ENCODE data around the gene ERC2. TPM values are rescaled to one million over a fixed set of nuclear protein-coding genes. Genes with fewer than 3 reads are reported as not detected.

The ERC2 gene
- total RNA-seq, 1 donor = 0.43 TPM

DNA sequence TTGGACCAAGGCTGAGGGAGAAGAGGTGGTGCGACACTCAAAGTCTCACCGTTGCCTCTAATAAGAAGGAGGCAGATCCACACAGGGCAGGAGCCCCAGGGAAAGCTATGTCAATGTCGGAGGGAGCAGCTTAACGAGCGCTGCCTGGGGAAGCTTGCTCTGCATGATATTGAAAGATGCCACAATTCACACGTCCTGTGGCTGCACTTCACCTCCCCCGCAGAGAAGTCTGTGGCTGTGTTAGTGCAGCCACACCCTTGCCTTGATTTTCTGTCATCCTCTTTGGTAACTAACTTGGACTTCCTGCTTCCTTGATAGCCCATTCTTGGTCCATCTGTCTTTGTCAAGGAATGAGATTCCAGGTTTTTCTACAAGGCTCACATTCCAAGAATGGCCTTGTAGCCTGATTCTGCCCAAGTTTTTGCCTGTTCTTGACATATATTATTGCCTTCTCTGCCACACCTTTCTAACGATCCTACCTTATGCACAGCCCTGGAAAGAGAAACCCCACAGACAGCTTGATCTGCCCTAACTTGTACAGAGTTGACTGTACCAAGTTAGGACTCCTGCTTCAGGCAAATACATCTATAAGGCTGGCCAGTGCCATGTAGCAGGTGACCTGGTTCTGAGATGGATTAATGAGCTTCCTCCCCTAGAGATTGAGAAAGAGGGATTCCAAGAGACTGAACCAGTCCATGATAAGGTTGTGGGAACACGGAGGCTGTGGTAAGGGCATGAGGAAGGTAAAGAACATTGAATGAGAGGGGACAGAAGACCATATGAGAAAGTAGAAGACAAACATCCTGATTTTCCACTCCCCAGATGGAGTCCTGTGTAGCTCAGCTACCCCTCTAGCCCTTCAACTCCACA lies 828.1 kb downstream of the ERC2 start:
- TF ChIP-seq, protein P1, sequence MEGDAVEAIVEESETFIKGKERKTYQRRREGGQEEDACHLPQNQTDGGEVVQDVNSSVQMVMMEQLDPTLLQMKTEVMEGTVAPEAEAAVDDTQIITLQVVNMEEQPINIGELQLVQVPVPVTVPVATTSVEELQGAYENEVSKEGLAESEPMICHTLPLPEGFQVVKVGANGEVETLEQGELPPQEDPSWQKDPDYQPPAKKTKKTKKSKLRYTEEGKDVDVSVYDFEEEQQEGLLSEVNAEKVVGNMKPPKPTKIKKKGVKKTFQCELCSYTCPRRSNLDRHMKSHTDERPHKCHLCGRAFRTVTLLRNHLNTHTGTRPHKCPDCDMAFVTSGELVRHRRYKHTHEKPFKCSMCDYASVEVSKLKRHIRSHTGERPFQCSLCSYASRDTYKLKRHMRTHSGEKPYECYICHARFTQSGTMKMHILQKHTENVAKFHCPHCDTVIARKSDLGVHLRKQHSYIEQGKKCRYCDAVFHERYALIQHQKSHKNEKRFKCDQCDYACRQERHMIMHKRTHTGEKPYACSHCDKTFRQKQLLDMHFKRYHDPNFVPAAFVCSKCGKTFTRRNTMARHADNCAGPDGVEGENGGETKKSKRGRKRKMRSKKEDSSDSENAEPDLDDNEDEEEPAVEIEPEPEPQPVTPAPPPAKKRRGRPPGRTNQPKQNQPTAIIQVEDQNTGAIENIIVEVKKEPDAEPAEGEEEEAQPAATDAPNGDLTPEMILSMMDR (IDR thresholded peaks at IDR 0.05; ENCODE audit: insufficient read depth, low read depth, low read length) = no peak
- no peak overlapping the region for H3K4me3 ChIP-seq (ENCODE audit: low read depth, low read length)
- DNase-seq (ENCODE audit: low read depth) = no peak

DNA sequence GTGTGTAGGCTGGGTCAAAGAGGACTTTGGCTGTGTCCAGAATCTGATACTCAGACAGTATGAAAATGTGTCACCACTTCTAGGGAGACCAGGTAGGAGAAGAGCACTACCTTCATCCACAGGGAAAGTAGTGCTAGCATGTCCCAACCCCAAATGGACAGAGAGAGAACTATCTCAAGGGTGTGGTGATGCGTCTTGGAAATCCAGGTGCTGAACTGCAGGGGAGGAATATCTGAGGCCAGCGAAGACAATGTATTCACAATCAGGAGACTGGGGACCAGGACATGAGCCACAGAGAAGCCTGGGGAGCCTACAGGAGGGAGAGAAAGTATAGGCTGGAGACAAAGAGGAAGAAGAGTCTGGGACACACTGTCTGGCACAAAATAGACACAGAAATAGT lies 829.1 kb downstream of the ERC2 start:
- TF ChIP-seq, protein P1 (IDR thresholded peaks at IDR 0.05; ENCODE audit: insufficient read depth, low read depth, low read length) = no peak
- H3K4me3 ChIP-seq (ENCODE audit: low read depth, low read length) = no peak overlapping the region
- DNase-seq (ENCODE audit: low read depth) = no peak

DNA sequence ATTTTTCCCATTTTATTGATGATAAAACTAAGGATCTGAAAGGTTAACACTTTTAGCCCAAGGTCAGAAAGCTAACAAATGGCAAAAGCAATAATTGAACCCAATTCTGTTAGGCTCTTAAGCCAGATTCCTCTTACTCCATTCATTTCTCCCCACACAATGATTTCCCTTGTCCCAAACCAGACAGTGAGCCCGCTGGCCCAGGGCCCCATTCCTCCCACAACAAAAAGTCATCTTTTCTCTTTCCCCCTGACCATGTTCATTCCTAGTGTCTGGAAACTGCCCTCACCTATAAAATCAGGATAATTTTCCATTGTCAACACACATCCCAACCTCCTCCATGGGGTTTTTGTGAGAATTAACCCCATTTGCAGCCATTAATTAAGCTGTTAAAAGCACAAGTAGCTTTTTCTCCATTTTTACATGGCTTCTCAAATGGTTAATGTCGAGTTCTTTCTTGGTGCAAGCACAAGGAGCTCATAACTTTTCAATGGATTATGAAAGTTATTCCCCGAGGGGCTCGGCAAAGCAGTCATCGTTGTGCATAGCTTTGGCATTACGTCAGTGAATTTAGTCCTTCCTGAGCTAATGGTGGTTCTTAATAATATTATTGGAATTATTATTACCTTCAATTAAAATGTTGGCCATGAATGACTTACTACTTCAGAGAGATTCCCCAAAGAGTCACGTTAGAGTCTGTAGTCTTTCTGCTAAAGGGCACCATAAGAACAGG lies 830.2 kb downstream of the ERC2 start:
- DNase-seq (ENCODE audit: low read depth) = no peak
- TF ChIP-seq, protein P1 (IDR thresholded peaks at IDR 0.05; ENCODE audit: insufficient read depth, low read depth, low read length) = no peak
- no peak overlapping the region for H3K4me3 ChIP-seq (ENCODE audit: low read depth, low read length)

DNA sequence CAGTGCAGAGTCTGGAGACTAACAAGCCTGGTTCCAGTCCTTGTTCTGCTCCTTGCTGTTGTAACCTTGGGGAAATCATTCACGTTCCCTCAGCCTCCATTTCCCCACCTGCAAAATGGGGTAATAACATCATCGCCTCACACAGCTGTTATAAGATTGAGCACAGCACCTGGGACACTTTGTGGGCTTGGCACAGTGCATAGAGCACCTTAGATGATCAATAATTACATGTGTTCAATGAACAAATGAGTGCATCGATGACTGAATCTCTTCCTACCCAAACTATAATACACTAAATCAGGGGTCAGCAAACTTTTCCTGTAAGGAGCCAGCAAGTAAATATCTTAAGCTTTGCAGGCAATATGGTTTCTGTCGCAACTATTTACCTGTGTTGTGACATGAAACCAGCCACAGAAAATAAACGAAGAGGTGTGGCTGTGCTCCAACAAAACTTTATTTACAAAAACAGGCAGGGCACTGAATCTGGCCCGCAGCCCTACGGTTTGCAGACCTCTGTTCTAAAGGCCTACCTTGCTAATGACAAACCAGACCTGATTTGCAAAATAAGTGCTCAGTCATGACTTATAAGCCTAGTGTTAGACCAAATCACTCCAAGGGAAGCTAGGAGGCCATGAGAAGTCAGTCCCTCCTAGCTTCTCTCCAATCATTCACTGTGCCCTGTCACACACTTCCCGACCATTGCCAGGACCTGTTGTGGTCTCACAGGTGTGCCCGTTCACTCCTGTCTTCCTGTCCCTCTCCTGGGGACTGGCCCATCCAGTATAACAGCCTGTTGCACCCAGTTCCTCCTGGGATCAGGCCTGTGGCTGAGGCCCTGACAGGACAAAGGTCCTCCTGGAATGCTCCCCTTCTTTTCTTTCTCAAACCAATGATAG lies 831.7 kb downstream of the ERC2 start:
- DNase-seq (ENCODE audit: low read depth) = no peak
- TF ChIP-seq, protein P1 (IDR thresholded peaks at IDR 0.05; ENCODE audit: insufficient read depth, low read depth, low read length) = no peak
- no peak overlapping the region for H3K4me3 ChIP-seq (ENCODE audit: low read depth, low read length)

DNA sequence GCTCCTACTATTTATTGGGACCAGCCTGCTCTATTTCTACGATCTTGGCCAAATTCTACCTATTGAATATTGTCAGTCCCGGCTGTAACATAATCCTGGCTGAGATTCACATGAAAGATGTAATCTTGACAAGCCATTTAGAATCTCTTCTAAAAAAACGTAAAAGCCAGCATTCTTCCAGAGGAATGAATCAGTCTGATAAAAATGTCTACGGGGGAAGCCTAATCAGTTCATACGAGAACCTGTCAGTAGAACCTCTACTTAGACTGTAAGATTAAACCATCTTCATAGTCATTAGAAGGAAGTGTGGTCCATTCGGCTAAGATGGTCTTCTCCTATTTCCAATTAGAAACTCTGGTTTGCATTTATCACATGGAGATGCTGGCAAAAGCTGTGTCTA lies 833.9 kb downstream of the ERC2 start:
- TF ChIP-seq, protein P1 (IDR thresholded peaks at IDR 0.05; ENCODE audit: insufficient read depth, low read depth, low read length) = no peak
- no peak for DNase-seq (ENCODE audit: low read depth)

DNA sequence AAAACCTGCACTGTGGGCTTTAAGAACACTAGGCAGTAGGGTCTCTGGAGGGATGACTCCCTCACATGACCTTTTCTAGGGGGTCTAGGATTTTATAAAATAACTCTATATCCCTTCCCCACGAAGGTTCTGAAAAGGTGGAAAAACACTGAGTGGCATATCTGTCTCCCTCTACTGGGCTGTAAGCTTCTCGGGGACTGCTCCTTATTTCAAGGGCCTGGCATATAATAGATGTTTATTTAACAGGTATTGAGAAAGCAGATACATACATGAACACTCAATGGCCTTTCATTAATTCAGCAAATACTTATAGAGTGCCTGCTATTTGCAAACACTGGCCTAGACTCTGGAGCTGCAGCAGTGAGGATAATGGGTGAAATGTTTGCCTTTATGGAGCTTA lies 834.9 kb downstream of the ERC2 start:
- DNase-seq (ENCODE audit: low read depth) = no peak
- TF ChIP-seq, protein P1 (IDR thresholded peaks at IDR 0.05; ENCODE audit: insufficient read depth, low read depth, low read length) = no peak
- no peak overlapping the region for H3K4me3 ChIP-seq (ENCODE audit: low read depth, low read length)

More for the DNA sequence above, 833.9 kb downstream of the ERC2 start:
- H3K4me3 ChIP-seq (ENCODE audit: low read depth, low read length) = no peak overlapping the region

Data from fibroblast of villous mesenchyme (primary cell).